Cerebellar cortex (tissue), 1 donor: ENCODE results near the gene RPH3AL.
"Not testable (repeated sequence)": the region's sequence is repeated elsewhere in the genome, so short reads cannot be mapped to it uniquely, and the experiment has no call there.

ENCODE experiments used
- DNase-seq: peaks from one replicate; pipeline ENCODE4 v3.0.0-alpha.2; 2015; ENCODE audit warnings: low spot score

The RPH3AL gene

DNA sequence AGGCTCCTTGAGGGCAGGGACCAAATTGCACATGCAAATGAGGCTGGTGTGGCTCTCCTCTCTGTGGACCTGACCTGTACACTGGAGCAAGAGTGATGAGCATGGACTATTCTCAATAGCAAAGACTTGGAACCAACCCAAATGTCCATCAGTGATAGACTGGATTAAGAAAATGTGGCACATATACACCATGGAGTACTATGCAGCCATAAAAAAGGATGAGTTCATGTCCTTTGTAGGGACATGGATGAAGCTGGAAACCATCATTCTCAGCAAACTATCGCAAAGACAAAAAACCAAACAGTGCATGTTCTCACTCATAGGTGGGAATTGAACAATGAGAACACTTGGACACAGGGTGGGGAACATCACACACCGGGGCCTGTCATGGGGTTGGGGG lies 128.0 kb downstream of the RPH3AL start:
- not testable (repeated sequence) for DNase-seq

DNA sequence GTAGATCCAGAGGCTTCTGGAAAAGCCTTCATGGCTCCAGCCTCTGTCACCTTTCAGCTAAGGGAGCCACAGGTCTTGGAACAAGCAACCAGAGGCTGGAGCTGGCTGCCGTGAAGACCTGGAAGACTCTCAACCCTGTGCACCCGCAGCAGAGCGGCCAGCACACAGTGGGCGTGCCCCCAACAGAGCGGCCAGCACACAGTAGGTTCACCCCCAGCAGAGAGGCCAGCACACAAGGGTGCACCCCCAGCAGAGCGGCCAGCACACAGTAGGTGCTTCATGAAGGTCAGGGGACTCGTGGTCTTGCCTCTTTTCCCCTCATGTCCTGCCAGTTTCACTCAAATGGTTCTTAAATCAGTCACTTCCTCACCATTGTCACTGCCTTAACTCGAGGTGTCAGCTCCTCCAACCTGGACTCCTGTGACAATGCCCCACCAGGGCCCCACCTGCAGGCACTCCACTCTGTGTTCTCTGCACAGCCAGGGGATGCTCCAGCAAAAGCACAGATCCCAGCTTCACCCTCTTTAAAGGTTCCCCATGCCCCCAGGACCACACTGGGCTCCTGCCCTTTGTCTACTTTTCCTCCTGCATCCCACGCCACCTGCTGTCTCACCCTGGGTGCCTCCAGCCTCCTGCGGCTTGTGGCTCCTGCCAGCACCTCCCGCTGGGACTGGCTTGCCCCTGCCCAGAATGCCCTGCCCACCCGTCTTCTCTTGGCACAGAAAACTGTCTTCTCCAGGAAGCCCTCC lies 128.7 kb downstream of the RPH3AL start:
- DNase-seq: no peak

- peak; percentile 67 for DNase-seq
Measured at GRCh38 chr17:222172-222571, 130.4 kb downstream of the RPH3AL start.

DNA sequence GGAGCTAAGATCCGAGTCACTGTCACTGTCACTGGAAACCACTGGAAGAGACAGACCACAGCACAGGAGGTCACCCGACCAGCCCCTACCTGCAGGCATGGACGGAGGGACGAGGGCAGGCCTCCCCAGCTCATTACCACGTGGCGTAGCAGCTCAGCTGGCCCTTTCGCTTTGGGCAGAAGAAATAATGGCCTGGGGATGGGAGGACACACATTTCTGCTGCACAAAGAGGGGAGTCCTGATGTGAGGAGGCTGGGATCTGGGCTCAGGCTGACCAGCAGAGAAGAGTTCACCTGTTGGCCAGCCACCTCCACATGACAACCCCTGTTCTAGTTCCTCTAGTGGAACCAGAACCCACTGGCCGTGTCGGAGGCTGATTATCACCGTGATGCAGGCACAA lies 132.9 kb downstream of the RPH3AL start:
- DNase-seq: no peak

DNA sequence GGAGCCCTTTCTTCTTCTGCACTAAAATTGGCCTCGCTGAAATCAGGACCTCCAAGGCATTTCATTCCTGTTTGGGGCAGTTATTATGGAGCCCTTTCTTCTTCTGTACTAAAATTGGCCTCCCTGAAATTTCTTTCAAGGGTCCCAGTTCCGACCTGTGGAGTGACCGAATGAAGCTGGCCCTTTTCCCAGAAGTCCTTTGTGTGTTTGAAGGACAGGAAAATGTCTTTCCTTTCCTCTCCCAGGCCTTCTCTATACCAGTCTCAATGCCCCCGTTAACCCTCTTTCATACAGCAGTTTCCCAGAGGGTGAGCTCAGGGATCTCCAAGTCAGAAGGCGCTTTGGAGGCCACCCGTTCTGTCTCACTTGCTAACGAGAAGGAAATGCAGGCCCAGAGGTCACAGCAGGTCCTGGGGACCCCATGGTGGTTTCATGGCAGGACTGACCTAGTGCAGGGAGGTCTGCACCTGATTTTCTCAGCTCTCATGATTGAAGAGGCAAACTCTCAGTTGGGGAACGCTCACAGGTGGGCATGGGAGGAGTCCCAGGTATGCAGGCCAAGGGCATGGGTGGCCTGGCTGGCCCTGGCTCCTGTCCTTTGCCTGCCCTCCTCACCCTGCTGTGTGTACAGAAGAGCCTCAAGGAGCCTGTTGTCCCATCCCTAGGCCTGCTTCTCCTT lies 134.0 kb downstream of the RPH3AL start:
- no peak for DNase-seq

DNA sequence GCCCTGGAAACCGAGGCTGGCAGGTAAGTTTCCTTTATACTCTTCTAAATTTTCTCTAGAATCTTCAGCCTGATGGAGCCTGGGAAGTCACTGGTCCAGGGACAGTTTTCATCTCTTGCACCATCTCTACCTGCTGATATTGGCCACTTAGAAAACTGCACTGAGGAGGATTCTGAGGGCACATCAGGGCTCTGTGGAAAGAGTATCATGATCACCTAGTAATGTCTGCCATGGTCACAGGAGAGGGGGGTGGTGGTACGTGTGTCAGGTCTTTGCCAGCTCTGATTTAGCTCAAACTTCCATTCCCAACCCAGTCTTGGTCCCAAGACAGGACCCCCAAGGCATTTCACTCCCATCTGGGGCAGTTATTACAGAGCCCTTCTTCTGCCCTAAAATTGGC lies 136.0 kb downstream of the RPH3AL start:
- DNase-seq: no peak

DNA sequence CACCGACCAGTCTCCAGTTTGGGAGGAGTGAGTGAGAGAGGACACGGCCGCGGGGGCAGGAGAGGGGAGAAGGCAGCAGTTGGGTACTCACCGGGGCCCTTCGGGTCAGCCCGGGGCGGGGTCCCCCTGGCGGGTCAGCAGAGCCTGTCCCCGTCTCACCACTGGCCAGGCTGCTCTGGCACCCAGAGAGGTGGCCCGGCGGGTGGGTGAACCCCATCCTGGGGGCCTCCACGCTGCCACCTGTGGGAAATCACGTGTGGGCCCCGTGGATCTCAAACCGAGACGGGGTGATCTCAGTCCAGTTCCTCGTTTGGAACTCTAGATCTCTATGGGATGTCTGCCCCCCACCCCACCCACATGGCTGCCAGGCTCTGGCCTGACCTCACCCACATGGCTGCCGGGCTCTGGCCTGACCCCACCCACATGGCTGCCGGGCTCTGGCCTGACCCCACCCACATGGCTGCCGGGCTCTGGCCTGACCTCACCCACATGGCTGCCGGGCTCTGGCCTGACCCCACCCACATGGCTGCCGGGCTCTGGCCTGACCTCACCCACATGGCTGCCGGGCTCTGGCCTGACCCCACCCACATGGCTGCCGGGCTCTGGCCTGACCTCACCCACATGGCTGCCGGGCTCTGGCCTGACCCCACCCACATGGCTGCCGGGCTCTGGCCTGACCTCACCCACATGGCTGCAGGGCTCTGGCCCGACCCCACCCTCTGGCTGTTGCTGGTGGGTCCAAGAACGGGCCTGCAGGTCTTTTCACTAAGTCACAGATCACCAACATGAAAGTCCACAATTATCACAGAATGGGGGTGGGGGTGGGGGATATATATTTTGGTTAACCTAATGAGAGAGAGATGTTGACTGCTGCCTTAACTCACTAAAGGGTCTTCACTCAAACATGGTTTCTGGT lies 136.8 kb downstream of the RPH3AL start:
- not testable (repeated sequence) for DNase-seq

DNA sequence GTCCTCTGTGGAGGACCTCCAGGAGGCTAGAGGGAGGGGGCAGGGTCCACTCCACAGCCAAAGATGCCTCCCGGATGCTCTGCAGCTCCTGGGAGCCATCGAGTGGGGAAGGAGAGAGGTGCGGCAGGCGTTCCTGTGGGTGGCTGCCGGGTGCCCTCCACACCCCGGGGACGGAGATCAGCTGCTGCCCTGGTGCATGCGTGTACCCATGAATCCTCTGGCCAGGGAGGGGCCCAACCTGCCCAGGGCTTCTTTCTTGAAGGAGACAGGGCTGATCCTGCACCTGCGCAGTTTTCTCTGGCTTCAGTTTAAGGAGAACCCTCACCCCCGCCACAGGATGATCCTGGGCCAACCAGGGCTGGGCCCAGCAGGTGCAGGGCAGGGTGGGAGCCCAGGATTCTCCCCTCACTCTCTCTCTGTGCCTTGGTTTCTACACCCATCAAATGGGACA lies 137.7 kb downstream of the RPH3AL start:
- no peak for DNase-seq

- no peak for DNase-seq
Measured at GRCh38 chr17:213286-214105, 139.1 kb downstream of the RPH3AL start.

- DNase-seq: no peak
Measured at GRCh38 chr17:210402-210801, 142.2 kb downstream of the RPH3AL start.

GRCh38 chr17:208429-208828 lies 144.2 kb downstream of the RPH3AL start:
- no peak for DNase-seq

DNA sequence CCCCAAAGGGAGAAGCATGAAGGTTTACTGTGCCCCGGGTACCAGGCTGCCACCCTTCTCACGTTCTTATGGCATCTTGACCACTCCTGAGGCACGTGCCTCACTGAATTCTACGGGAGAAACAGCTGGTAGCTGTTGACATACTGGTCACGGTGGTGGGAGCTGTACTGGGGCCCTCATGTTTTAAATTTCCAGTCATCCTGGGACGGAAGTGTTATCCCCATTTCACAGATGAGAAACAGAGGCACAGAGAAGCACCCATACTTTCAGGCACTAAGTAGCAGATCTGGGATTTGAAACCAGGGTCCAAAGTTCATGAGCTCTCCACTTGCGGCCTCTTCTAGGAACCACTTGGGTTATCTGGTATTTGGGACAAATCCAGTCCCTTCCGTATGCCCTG lies 144.8 kb downstream of the RPH3AL start:
- no peak for DNase-seq

DNA sequence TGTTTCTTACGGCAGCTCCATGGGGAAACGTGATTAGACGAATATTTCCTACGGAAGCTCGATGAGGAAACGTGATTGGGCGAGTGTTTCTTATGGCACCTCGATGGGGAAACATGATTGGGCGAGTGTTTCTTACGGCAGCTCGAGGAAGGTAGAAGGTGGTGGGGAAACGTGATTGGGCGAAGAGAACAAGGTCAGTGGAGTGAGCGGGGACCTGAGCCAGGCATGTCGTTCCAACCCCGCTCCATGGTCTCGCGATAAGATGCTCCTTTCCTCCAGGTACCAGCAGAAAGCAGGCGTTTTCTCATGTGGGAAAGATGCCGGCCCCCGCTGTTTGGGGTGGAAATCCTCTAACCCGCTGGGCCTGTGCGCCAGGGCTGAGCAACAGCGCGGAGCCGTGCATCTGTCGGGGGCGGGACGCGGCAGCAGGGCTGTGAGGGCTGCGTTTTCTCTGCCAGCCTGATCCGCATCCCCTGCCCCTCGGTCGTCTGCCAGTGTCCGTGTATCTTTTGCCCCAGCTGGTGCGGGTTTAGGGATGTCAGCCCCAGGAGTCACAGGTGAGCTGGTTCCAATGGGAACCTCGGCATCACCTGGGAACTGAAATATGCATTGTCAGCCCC lies 145.6 kb downstream of the RPH3AL start:
- DNase-seq: peak; percentile 84

DNA sequence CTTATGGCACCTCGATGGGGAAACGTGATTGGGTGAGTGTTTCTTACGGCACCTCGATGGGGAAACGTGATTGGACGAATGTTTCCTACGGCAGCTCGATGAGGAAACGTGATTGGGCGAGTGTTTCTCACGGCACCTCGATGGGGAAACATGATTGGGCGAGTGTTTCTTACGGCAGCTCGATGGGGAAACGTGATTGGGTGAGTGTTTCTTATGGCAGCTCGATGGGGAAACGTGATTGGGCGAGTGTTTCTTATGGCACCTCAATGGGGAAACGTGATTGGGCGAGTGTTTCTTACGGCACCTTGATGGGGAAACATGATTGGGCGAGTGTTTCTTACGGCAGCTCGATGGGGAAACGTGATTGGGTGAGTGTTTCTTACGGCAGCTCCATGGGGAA lies 146.1 kb downstream of the RPH3AL start:
- DNase-seq: not testable (repeated sequence)

DNA sequence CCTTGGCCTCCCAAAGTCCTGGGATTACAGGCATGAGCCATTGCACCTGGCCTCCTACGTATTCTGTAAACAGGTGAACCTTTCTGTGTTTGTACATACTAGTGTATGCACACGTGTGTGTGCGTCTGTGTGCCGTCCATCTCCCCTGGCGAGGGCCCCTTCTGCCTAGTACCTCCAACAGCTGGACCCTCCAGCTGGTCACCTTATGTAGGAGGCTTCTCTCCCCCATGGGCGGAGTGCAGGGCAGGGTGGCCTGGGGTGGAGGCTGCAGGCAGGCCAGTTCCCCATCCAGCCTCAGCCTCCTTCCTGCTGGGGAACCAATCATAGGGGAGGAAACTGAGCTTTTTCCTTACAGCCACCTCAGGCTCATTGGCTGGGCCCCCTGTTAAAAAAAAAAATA lies 146.8 kb downstream of the RPH3AL start:
- DNase-seq: no peak

- peak; percentile 72 for DNase-seq
Measured at GRCh38 chr17:205148-205669, 147.4 kb downstream of the RPH3AL start.

DNA sequence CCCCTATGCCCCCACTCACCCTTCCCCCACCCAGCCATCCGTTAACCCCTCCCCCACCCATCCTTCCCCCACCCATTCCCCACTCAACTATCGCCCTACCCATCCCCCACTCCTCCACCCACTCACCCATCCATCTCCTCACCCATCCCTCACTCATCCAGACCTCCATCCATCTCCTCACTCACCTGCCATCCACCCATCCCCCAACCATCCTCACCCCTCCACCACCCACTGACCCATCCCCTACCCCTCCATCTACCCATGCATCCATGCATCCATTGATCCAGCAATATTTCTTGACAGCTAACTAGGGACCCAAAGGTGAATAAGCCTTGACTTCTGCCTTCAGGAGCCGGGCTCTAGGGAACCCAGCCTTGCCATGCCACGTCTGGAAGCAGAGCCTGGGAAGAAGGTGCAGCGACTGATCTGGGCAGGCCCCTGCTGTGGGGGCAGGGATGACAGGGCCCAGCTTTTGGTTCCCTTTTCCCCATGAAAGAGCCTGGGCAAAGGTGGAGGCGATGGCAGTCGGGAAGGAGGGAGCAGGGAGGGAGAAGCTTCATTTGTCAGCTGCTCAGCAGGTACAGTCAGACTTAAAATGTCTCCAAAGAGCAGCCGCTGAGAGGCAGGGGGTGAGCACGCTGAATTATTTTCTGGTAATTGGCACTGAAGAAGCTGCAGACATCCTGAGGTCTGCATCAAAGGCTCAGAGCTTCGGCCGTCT lies 148.0 kb downstream of the RPH3AL start:
- peak; percentile 37 for DNase-seq

DNA sequence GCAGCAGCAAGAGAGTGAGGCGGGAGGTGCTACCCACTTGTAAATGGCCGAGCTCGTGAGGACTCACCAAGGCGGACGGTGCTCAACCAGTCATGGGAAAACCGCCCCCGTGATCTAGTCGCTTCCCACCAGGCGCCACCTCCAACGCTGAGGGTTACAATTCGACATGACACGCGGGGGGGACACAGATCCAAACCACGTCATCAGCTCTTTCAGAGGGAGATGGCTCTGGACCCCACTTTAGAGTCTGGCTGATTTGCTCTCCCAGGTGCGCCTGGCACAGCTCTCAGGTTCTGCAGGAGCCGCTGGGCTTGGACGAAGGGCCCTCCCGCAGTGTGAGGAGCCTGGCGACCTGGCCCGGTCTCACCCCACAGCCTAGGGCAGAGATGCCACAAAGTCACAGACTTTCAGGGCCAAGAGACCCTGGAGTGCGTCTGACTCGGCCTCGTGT lies 150.1 kb downstream of the RPH3AL start:
- DNase-seq: no peak

DNA sequence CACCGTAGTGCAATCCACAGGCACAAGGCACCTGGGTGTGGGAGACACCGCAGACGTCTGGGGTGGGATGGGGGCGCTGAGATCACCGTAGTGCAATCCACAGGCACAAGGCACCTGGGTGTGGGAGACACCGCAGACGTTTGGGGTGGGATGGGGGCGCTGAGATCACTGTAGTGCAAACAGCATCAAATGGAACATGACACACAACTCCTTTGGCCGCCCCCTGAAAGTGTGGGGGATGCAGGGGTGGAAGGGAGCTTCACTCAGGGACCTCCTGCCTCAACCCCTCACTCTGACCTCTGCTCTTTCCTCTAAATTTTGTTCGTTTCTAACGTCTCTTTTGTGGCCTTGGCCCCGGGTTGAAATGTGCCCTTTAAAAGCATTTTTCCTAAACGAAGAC lies 150.9 kb downstream of the RPH3AL start:
- not testable (repeated sequence) for DNase-seq

- not testable (repeated sequence) for DNase-seq
Measured at GRCh38 chr17:201257-201656, 151.3 kb downstream of the RPH3AL start.
